Tibial nerve (tissue), 4 donors: ENCODE results near the gene EDAR.

ENCODE experiments used
- CTCF ChIP-seq, 5 experiments: fragments of 200-600 bp in 3 of 5; fragments of 450-650 bp in 2 of 5; sonication (generic) in 3 of 5; IDR thresholded peaks; one replicate each; pipeline ENCODE4 v1.5.1; 2016 to 2019; ENCODE audit warnings: antibody characterized with exemption in 5 of 5, mild to moderate bottlenecking in 3 of 5, moderate library complexity in 2 of 5
- EP300 ChIP-seq, 2 donors: sonication (generic); formaldehyde crosslinking; IDR thresholded peaks; one replicate each; pipeline ENCODE4 v1.6.1; 2017; ENCODE audit warnings: antibody characterized with exemption in 2 of 2, mild to moderate bottlenecking in 1 of 2
- POLR2A ChIP-seq, 2 donors: fragments of 450-650 bp; IDR thresholded peaks; one replicate each; pipeline ENCODE4 v1.6.1; 2017; ENCODE audit warnings: antibody characterized with exemption in 2 of 2, mild to moderate bottlenecking in 2 of 2, moderate library complexity in 2 of 2

- TF ChIP-seq EP300 (IDR thresholded peaks at IDR 0.05): no peak
- no peak for TF ChIP-seq CTCF (IDR thresholded peaks at IDR 0.05)
- TF ChIP-seq POLR2A (IDR thresholded peaks at IDR 0.05): no peak
Measured at GRCh38 chr2:108937367-108938017, 51.5 kb downstream of the EDAR start.
